NB4 (cell line): ENCODE data around the gene NDUFS8.

Experiments
- POLR2A ChIP-seq: IDR thresholded peaks from 2 replicates; pipeline ENCODE4 v1.6.1; 2011; ENCODE audit warnings: mild to moderate bottlenecking; ENCODE audit not compliant: insufficient read length; ENCODE audit errors: extremely low read depth
- TF ChIP-seq, protein P1 (sequence below): IDR thresholded peaks from one replicate; pipeline ENCODE4 v1.5.1; 2012; ENCODE audit warnings: low read depth, low read length
- TF ChIP-seq, protein P2 (sequence below): IDR thresholded peaks from 2 replicates; pipeline ENCODE4 v1.6.1; 2011; ENCODE audit warnings: low read depth, low read length

DNA sequence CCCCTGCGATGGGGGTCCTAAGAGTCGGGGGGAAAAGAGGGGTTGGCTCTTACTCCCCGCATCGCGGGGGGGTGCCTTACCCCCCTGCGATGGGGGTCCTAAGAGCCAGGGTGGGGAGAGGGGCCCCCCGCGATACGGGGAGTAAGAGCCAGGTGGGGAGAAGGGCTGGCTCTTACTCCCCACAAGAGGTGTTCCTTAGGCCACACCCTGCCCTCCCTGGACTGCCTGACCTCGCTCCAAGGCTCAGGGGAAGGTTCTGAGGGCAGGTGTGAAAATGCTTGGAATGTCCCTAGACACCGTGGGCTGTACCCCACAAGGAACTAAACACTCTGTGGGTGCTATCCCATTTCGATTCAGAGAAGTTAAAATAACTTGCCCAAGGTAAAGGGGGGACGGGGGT is 34.4 kb upstream of the NDUFS8 start:
- no peak for TF ChIP-seq POLR2A
- TF ChIP-seq, protein P1, sequence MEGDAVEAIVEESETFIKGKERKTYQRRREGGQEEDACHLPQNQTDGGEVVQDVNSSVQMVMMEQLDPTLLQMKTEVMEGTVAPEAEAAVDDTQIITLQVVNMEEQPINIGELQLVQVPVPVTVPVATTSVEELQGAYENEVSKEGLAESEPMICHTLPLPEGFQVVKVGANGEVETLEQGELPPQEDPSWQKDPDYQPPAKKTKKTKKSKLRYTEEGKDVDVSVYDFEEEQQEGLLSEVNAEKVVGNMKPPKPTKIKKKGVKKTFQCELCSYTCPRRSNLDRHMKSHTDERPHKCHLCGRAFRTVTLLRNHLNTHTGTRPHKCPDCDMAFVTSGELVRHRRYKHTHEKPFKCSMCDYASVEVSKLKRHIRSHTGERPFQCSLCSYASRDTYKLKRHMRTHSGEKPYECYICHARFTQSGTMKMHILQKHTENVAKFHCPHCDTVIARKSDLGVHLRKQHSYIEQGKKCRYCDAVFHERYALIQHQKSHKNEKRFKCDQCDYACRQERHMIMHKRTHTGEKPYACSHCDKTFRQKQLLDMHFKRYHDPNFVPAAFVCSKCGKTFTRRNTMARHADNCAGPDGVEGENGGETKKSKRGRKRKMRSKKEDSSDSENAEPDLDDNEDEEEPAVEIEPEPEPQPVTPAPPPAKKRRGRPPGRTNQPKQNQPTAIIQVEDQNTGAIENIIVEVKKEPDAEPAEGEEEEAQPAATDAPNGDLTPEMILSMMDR: no peak
- TF ChIP-seq, protein P2, sequence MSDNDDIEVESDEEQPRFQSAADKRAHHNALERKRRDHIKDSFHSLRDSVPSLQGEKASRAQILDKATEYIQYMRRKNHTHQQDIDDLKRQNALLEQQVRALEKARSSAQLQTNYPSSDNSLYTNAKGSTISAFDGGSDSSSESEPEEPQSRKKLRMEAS: no peak
